Hindlimb muscle (tissue), 1 donor: Measurements from ENCODE around the gene OR6B1. TPM values are rescaled to one million over a fixed set of nuclear protein-coding genes. Genes with fewer than 3 reads are reported as not detected.
"Not testable (repeated sequence)": the region's sequence is repeated elsewhere in the genome, so short reads cannot be mapped to it uniquely, and the experiment has no call there.

ENCODE experiments used
- DNase-seq: peaks from one replicate; pipeline ENCODE4 v3.0.0-alpha.2; 2013
- polyA plus RNA-seq: library from polyadenylated mRNA; unstranded; fragments of 120-200 nt; gene quantifications from one replicate; pipeline ENCODE4 v1.2.1, GENCODE V29; 2013; ENCODE audit not compliant: insufficient read length

Gene OR6B1
- polyA plus RNA-seq, 1 donor = not detected

DNA sequence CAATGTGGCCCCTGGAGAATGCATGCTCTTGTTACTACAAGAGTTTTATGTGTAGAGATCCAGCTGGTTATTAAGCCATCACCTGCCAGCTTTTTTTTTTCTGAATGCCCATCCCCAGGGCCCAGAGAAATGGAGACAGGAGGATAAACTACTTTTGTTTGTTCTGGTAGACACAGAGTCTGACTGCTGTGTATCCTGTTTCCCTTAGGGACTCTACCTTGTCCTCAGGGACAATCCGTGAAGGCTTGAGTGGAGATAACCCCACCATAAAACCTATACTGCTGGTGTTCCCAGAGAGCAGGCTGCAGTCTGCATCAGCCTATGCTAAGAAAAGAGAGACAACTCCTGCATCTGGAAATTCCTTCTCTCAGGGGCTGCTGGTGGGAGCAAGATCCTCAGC, 48.5 kb downstream of the OR6B1 start, which contains the start of gene OR2A5:
Gene OR2A5, plus strand, starts transcription at position 301 of the 400 bp plus-strand sequence. CDS start 1,454 bp downstream, outside the sequence.
- DNase-seq = no peak

DNA sequence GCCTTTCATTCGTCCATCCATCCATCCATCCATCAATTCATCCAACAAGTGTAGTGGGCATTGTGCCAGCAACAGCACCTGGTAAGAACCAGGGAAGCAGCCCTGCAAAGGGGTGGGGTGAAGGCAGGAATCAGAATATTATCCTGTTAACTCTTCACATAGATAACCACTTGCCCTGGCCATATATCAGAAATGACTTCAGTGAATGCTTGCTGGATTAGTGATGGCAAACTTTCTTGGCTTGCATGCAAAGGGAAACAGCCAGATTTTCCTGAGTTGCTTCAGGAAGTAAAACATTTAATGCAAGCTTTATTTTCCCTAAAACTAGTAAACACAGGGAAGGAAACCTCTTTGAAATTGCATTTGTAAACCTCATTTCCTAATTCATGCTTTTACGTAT, 49.4 kb downstream of the OR6B1 start:
- no peak for DNase-seq

DNA sequence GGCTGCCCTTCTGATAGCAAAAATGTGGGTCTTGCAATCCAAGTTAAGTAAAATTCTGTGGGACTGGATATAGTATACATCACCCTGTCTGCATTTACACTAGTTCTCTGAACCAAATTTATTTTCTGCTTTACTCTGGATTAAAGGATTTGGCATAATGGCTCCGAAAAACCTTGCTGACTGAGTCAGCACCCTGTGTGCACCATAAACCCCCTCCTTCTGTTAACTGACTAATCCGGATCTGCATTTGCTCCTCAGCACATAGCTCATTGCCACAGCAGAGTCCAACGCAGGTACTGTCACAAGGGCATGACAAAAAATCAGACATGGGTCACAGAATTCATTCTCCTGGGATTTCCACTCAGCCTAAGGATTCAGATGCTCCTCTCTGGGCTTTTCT, 50.0 kb downstream of the OR6B1 start:
- no peak for DNase-seq

DNA sequence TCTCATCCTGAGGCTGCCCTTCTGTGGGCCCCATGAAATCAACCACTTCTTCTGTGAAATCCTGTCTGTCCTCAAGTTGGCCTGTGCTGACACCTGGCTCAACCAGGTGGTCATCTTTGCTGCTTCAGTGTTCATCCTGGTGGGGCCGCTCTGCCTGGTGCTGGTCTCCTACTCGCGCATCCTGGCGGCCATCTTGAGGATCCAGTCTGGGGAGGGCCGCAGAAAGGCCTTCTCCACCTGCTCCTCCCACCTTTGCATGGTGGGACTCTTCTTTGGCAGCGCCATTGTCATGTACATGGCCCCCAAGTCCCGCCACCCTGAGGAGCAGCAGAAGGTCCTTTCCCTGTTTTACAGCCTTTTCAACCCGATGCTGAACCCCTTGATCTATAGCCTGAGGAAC, 50.8 kb downstream of the OR6B1 start:
- DNase-seq = not testable (repeated sequence)

DNA sequence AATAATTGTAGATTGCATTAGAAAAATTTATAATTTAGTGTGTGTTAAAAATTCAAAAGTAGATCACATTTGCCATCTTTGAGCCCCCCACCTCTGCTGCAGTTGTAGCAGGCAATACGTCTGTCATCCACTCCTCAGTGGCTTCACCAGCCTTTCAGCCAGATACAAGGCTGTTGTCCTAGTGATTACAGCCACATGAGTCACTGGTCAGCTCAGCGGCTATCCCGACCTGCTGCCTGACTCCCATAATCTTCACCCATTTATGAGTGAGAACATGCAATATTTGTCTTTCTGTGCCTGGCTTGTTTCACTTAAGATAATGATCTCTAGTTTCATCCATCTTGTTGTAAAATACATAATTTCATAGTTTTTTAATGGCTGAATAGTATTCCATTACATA, 57.8 kb downstream of the OR6B1 start:
- DNase-seq = no peak

Other genes starting within 250 kb of the OR6B1 start
- gene CTAGE6, start 242.6 kb upstream of the OR6B1 start, polyA plus RNA-seq = not detected
- 188 TPM for gene TCAF1, start 98.1 kb upstream of the OR6B1 start, polyA plus RNA-seq
- not detected for gene OR2F2, start 65.1 kb upstream of the OR6B1 start, polyA plus RNA-seq
- not detected for gene OR2F1, start 45.5 kb upstream of the OR6B1 start, polyA plus RNA-seq
- gene OR2A5, start 48.6 kb downstream of the OR6B1 start, polyA plus RNA-seq = not detected
- gene OR2A25, start 69.5 kb downstream of the OR6B1 start, polyA plus RNA-seq = not detected
- not detected for gene OR2A12, start 86.0 kb downstream of the OR6B1 start, polyA plus RNA-seq
- not detected for gene OR2A2, start 109.3 kb downstream of the OR6B1 start, polyA plus RNA-seq
- gene OR2A14, start 122.9 kb downstream of the OR6B1 start, polyA plus RNA-seq = not detected
- gene CTAGE4, start 183.1 kb downstream of the OR6B1 start, polyA plus RNA-seq = not detected
- 1.3 TPM for gene ARHGEF35, start 195.5 kb downstream of the OR6B1 start, polyA plus RNA-seq
- gene OR2A42, start 239.3 kb downstream of the OR6B1 start, polyA plus RNA-seq = 0.53 TPM